SK-MEL-5 (cell line): ENCODE data around the gene PKN3. TPM values are rescaled to one million over a fixed set of nuclear protein-coding genes. Genes with fewer than 3 reads are reported as not detected.
A peak's percentile ranks its signal among the peaks of the same experiment; 100 is the strongest.
"Not testable (repeated sequence)": the region's sequence is repeated elsewhere in the genome, so short reads cannot be mapped to it uniquely, and the experiment has no call there.

Experiments
- DNase-seq: peaks from one replicate; pipeline ENCODE4 v3.0.0-alpha.2; 2016; ENCODE audit warnings: low read depth, low spot score
- in situ Hi-C: cut with HindIII; loops from 2 replicates; pipeline ENCODE4 v1.10.0; 2016; ENCODE audit warnings: low sequenced_read_pairs, high pct_unique_total_duplicates, low pct_unique_long_range_greater_than_20kb
- total RNA-seq: library from RNA; depleted of rRNA; stranded (reverse); fragments of >200 nt; shearing (Covaris generic); gene quantifications from 2 replicates; pipeline ENCODE4 v1.2.3, GENCODE V29; 2014

The PKN3 gene
- total RNA-seq, 1 experiment from 2014 or later: 3.2 TPM

DNA sequence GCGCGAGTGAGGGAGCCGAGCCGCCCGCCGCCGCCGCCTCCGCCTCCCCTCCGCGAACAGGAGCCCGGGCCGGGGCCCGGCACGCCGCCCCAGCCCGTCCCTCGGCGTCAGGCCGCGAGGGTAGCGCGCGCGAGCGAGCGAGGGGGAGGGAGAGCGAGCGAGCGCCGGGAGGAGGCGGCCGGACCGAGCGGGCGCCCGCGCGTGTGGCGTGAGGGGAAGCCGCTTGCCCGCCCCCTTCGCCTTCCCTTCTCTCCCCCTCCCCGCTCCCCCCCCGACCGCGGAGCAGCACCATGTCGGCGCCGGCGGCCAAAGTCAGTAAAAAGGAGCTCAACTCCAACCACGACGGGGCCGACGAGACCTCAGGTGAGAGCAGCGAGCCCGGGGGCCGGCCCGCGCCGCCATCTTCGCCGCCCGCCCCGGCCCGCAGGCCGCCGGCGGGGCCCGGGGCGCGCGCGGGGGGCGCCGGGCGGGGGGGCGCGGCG lies 13.0 kb upstream of the PKN3 start:
- DNase-seq: no peak
- in situ Hi-C loops: no loop called here

DNA sequence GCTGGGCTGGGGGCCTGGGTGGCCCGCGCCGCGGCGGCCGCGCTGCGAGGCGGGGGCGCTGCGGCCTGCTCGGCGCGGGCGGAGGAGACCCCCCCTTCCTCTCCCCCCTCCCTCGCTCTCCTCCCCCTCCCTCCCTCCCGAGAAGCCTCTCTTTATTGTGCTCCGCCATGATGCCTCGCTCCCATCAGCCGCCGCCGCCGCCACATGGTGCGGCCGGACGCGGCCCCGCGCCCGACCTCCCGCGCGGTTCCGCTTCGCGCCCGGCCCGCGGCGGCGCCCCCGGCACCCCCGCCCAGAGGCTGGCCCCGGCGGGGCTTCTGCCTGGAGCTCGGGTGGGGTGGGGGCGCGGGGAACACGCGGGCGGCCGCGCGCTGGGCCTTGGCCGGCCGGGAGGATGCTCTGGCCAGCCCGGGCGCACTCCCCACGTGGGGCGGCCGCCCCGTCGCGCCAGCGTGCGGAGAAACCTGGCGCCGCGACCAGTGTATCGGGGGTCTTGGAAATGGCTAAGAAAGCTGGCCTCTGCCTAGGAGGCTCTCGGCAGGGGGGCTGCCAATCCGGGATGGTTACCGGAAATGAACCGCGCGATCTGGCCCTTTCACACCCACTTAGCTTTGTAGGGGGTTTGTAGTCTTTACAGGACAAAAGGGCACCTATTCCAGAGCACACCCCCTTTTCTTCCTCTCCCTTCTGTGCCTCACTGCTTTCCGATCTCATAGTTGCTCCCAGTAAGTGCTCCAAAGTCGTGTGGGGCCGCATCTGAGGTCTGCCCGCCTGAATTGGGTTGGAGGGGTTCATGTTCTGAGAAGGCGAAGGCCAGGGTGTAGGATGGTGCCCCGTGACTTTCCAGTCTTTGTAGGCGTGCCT lies 12.3 kb upstream of the PKN3 start:
- DNase-seq: peak; percentile 67
- in situ Hi-C loops: no loop called here

- DNase-seq: no peak
- in situ Hi-C loops: no loop called here
These were observed 11.6 kb upstream of the PKN3 start for GRCh38 chr9:128690684-128691034.

- in situ Hi-C loops, DNase-seq: not testable (repeated sequence)
These were observed 8.6 kb upstream of the PKN3 start for GRCh38 chr9:128693738-128694137.

GRCh38 chr9:128694344-128694743 lies 8.0 kb upstream of the PKN3 start:
- in situ Hi-C loops: no loop called here
- no peak for DNase-seq

DNA sequence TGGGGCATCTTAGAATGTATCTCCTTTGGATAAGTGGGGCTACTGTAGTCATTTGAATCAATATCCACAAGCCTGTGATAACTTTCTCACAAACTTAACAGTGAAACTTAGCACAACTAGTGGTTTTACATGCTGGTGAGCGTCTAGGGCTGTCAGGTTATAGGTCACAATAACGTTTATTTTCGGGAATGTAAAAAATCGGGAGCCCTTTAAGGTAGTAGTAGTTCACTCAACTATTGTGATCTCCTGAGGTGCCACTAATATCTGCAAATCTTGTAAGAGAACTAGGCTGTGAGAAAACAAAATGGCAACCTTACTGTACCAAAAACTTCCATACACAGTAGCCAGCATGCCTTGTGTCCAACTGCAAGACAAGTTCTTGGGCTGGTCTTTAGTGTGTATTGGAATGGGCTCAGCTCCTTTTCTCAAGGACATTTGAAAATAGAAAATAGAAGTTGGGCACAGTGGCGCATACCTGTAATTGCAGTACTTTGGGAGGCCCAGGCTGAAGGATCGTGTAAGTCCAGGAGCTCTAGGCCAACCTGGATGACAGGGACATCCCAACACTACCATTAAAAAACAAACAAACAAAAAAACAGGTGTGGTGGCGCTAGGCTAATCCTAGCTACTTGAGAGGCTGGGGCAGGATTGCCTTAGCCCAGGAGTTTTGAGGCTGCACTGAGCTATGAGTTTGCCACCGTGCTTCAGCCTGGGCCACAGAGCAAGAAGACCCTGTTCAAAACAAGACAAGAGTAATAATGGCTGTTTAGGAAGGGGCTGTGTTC lies 5.2 kb upstream of the PKN3 start:
- DNase-seq: no peak
- in situ Hi-C loops: no loop called here

DNA sequence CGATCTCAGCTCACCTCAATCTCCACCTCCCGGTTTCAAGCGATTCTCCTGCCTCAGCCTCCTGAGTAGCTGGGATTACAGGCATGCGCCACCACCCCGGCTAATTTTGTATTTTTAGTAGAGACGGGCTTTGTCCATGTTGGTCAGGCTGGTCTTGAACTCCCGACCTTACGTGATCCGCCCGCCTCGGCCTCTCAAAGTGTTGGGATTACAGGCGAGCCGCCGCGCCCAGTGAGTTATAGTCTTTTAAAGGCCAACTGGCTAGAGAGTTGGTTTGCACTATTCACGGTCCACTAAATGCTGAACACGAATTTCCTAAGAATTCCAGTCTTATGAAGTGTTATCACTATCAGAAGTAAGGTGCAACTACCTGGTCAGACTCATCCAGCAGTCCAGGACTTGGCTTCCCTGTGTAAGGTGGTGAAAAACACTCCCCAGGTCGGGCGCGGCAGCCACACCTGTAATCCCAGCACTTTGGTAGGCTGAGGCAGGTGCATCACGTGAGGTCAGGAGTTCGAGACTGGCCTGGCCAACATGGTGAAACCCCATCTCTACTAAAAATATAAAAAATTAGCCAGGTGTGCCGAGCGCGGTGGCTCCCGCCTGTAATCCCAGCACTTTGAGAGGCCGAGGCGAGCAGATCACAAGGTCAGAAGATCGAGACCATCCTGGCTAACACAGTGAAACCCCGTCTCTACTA lies 3.1 kb upstream of the PKN3 start:
- in situ Hi-C loops, DNase-seq: not testable (repeated sequence)

GRCh38 chr9:128701227-128701854 lies 962 bp upstream of the PKN3 start:
- in situ Hi-C loops: no loop called here
- no peak for DNase-seq

- DNase-seq: no peak
- in situ Hi-C loops: no loop called here
These were observed 779 bp downstream of the PKN3 start for GRCh38 chr9:128702949-128703615.

GRCh38 chr9:128703616-128704355 lies 1.5 kb downstream of the PKN3 start:
- in situ Hi-C loops: no loop called here

GRCh38 chr9:128704356-128704670 lies 2.0 kb downstream of the PKN3 start:
- in situ Hi-C loops: no loop called here
- no peak for DNase-seq

More at GRCh38 chr9:128703616-128704355, 1.5 kb downstream of the PKN3 start:
- no peak for DNase-seq

DNA sequence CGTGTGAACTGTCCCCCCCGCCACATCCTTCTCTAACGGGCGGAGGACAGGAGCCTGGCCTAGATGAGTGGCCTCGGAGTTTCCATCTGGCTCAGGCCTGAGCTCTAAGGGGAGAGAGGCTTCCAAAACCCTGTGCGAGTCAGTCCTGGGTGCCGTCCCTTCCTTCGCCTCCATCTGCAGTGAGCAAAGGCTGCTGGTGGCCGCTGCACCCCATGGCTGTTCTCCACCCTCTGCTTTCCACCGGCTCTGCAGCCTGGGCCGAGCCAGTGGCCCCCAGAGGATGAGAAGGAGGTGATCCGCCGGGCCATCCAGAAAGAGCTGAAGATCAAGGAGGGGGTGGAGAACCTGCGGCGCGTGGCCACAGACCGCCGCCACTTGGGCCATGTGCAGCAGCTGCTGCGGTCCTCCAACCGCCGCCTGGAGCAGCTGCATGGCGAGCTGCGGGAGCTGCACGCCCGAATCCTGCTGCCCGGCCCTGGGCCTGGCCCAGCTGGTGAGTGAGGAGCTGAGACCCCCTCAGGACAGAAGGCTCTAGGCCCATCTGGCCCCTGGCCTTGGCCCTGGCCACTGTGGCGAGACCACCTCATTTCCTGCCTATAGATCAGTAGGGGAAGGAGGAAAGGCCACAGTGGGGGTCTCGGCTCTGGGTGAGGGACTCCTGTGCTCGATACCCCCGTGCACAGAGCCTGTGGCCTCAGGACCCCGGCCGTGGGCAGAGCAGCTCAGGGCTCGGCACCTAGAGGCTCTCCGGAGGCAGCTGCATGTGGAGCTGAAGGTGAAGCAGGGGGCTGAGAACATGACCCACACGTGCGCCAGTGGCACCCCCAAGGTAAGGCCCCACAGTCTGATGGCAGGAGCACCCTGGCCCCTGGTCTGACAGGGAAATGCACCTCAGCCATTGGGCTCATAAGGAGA lies 3.0 kb downstream of the PKN3 start:
- no peak for DNase-seq
- in situ Hi-C loops: no loop called here

DNA sequence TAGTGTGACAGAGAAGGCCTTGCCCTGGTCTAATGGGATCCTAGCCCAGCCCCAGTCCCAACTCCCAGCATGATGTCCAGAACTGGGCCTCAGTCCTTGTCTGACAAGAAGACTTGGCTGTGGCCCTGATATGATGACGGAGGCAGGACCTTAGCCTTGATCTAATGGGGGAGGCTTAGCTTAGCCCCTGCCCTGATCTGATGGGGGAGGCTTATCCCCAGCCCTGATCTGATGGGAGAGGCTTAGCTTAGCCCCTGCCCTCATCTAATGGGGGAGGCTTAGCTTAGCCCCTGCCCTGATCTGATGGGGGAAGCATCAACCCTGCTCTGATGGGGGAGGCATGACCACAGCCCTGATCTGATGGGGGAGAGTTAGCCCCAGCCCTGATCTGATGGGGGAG lies 3.7 kb downstream of the PKN3 start:
- no peak for DNase-seq
- in situ Hi-C loops: no loop called here

DNA sequence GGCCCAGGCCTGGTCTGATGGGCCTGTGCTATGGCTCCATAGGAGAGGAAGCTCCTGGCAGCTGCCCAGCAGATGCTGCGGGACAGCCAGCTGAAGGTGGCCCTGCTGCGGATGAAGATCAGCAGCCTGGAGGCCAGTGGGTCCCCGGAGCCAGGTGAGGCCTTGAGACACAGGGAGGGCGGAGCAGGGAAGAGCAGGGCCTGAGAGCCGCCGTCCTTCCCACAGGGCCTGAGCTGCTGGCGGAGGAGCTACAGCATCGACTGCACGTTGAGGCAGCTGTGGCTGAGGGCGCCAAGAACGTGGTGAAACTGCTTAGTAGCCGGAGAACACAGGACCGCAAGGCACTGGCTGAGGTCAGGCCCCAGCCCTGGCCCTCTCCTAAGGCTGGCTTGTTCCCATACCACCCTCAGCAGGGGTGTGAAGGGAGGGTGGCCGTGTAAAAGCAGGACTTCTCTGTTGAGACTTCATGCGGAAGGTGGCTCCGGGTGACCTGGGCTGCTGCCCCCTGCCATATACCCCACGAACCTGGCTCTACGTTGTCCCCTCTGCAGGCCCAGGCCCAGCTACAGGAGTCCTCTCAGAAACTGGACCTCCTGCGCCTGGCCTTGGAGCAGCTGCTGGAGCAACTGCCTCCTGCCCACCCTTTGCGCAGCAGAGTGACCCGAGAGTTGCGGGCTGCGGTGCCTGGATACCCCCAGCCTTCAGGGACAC lies 4.5 kb downstream of the PKN3 start:
- in situ Hi-C loops: no loop called here
- no peak for DNase-seq

GRCh38 chr9:128707446-128707845 lies 5.1 kb downstream of the PKN3 start:
- in situ Hi-C loops: no loop called here
- DNase-seq: no peak
